GM19455 (cell line): ENCODE data around the gene RAB40C.
A peak's percentile ranks its signal among the peaks of the same experiment; 100 is the strongest.

ENCODE experiments used
- ATAC-seq: cut with Tn5 transposase; IDR thresholded peaks from one replicate; pipeline ENCODE4 v1.9.1; 2021; ENCODE audit not compliant: unreplicated experiment

The RAB40C gene

DNA sequence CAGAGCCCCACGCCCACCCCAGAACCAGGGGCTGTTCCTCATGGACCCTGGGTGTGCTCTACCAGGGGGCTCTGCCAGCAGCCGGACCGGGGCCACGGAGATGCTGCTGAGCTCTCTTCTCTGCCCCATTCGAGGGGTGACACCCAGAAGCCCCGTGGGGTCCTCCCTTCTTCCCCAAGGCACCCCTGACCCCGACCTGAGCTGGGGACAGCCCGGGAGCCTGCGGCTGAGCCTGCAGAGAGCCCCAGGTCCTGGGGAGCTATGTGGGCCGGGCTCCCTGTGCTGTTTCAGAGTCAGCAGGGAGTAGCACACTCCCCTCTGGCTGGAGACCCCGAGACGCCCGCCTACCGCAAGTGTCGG, 30.9 kb upstream of the RAB40C start:
- no peak for ATAC-seq

DNA sequence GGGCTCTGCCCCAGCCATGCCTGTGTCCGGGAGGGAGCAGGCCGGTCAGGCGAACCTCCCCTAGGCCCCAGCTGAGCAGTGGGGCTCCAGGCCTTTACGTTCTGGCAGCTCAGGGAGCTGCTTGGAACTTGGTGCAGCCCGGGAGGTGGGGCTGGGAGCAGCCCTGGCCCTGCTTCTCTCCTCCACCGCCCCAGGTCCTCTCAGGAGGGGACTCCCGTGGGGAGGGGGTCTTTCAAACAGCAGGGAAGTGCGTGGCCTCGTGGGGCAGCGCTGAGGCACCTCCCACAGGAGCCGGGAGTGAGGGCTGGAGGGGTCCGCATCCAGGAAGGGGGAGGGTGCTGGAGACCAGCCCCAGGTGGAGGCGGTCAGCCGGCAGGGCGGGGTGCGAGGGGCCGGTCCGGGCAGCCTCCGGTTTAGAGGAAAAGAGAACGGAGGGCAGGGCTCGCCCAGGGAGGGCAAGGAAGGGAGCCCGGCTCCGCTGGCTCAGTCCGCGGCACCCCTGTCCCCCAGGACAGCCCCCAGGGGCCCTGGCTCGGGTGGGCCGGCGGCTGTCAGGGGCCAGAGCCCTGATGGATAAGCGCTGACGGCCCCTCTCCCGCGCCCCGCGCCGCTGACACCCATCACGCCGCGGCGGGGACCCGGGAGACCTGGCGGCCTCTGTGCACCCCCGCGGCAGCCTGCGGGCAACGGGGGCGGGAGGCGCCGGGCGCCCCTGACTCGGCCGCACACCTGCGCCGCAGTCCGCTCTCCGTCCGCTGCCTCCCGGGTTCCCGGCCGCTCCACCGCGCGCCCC, 30.3 kb upstream of the RAB40C start:
- ATAC-seq: no peak

DNA sequence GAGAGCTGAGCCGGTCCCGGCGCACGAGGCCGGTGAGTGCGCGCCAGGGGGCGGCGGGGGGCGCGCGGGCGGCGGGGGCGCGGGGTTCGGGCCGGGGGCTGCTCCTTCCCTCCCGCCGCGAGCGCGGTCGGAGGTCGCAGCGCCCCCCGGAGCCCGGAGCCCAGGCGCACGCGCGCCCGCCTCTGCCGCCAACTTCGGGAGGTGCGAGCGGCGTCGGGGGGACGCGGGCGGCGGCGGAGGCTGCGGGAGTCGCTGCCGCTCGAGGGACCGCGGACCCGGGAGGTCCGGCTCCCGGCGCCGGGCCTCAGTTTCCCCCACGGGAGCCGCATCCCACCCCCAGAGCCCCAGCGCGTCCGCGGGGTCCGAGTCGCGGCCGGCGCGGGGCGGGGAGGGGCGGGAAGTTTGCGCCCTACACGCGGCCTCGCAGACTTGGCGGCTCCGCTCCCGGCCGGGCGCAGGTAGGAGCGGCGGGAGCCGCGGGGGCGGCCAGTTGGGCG, 29.6 kb upstream of the RAB40C start, which contains the start of gene PRR35:
PRR35 (plus strand) TSS at position 191 of the 497 bp plus-strand sequence. CDS start 2,901 bp downstream, outside the sequence.
- no peak for ATAC-seq

DNA sequence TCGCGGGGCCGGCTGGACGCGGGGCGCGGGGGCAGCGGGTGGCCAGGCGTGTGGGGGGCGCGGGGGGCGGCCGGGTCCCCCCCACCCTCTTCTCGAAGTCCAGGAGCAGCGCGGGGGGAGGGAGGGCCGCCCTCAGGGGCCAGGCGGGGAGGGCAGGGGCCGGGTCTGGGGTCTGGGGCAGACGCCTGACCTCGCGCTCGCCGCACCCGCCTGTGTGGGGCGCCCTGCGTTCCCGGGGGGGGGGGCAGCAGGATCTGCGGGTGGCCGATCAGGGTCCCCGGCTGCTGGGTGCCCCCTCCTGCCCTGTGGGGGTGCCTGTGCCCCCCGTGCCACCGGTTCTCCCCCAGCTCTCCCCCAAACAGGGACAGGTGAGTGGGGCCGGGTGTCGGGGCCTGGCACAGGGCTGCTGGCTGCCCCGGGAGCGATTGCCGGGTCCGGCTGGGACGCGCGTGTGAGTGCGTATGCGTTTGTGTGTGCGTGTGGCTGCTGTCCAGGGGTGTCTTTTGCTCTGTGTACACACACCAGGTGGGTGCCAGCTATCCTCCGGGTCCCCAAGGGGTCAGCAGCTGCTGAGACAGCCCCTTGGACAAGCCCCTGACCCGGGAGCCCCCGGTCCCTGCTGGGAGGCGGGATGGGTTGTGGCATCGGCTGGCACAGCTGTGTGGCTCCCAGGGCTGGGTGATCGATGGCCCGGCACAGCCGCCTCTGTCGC, 29.0 kb upstream of the RAB40C start:
- no peak for ATAC-seq

DNA sequence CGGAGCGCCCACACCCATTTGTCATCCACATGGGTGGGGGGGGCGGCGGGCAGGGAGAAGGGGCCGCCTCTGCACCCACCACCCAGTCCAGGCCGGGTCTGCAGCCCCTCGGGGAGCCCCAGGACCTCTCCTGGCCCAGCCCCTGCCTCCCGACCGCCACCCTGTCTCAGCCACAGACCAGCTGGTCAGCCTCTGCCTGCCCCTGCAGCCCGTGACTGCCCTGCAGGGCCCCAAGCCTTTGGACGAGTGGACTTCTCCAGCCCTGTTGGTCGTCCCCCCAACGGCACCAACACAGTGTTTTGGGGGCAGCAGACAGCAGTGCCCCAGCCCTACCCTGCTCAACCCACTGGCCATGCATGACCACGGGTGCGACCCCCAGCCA, 28.5 kb upstream of the RAB40C start:
- no peak for ATAC-seq

DNA sequence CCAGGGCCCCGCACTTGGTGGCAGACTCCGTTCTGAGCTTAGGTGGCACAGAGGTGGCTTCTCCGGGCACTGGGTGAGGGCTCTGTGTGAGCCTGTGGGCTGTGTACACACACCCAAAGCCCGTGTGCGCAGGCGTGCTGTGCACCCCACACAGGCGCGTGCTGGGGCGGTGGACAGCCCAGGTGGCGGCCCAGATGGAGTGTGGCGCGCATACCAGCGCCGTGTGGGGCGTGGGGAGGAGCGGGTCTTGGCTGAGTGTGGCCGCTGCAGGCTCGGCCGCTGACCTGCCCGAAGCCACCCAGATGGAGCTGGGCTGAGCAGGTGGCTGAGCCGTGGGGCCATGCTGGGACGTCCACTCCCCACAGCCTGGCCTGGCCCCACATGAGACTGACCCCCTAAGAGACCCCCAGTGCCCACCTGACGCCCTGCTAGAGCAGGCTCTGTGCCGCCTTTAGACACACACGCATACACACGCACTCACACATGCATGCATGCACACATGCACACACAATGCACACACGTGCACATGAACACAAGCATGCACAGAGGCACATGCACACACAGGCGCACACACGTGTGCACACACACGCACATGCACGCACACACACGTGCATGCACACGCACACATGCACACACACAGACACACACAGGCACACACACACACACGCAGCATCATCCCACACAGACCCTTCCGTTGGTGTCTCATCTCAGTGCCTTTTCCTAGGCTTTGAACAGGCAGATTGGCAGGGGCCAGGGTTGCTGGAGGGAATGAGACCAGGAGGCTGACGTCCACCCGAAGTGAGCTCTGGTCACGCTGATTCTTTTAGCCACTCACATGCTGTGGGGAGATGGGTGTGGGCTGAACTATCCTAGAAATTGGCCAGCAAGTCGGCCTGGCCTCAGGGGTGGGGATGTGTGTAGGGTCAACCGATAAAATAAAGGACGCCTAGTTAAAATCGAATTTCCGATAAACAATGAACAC, 27.6 kb upstream of the RAB40C start:
- no peak for ATAC-seq

DNA sequence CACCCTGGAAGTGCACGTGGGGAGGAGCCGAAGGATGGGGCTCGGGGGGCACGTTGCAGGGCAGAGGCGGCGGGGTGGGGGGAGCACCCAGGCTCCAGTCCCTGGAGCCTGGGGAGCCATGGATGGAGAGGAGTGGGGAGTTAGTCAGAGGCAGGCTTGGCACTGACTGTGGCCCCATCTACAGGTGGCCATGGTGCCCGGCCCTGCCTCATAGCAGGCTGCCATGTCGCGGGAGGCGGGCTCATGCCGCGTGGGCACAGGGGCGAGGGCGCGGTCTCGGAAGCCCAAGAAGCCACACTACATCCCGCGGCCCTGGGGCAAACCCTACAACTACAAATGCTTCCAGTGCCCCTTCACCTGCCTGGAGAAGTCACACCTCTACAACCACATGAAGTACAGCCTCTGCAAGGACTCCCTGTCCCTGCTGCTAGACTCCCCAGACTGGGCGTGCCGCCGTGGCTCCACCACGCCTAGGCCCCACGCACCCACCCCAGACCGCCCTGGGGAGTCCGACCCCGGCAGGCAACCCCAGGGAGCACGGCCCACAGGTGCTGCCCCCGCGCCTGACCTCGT, 26.7 kb upstream of the RAB40C start:
- ATAC-seq: no peak

DNA sequence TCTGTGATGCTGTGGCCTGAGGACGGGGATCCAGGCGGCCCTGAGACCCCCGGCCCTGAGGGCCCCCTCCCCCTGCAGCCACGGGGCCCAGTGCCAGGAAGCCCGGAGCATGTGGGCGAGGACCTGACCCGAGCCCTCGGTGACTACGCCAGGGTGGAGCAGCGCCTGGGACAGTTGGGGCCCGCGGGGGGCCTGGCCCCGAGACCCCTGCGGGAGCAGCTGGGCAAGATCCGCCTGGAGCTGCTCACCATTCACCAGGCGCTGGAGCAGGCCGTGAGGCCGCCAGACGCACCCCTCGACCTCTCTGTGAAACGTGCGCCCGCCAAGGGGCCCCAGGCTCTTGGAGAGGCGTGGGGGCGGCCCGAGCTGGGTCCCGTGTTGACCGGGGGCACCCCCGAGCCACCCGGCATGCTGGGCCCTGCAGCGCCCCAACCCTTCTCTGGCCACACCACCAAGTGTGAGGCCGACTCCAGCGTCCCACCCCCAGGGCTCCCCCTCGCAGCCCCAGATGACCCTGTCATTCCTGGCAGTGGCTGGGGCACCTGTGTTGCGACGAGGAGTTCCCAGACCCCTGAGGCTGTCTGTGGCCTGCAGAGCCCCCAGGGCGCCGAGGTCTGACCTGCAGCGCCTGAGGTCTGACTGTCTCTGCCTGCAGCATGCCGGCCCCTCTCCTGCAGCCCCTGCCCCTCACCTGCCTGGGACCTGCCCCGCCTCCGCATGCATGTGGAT, 25.0 kb upstream of the RAB40C start:
- no peak for ATAC-seq

DNA sequence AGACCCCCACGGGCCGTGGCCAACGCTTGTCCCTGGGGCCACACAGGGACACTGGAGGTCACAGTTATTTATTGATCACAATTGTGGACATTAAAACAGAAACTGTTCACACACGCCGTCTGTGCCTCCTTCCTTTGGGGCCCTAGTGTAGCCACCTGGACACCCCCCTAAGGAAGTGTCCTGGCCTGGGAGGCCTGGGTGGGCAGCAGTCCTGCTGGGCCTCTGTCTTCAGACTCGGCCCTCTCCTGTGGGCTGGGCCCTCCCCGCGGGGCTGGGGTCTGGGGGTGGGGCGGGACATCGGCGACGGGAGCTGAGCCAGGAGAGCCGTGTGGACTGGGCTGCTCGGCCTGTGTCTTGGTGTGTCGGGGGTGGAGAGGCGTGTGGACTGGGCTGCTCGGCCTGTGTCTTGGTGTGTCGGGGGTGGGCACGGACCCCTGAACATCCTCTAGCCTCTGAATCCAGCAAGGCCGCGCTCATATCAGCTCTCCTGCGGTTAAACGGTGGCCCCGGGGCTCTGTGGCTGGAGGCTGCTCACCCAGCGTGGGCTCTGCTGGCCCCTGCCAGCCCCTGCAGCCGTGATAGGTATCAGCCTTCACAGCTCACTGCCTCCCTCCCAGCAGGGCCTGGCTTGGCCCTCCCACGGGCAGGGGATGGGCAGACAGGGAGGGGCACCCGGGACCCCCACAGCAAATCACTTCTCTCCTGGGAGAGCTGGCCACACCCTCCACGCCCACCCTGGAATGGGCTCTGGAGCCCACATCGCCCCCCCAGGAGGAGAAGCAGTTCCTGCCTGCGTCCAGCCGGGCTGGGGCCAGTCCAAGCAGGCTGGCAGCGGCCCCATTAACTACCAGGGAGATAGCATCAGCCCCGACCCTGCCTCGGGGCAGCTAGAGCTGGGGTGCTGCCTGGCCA, 24.2 kb upstream of the RAB40C start:
- no peak for ATAC-seq

DNA sequence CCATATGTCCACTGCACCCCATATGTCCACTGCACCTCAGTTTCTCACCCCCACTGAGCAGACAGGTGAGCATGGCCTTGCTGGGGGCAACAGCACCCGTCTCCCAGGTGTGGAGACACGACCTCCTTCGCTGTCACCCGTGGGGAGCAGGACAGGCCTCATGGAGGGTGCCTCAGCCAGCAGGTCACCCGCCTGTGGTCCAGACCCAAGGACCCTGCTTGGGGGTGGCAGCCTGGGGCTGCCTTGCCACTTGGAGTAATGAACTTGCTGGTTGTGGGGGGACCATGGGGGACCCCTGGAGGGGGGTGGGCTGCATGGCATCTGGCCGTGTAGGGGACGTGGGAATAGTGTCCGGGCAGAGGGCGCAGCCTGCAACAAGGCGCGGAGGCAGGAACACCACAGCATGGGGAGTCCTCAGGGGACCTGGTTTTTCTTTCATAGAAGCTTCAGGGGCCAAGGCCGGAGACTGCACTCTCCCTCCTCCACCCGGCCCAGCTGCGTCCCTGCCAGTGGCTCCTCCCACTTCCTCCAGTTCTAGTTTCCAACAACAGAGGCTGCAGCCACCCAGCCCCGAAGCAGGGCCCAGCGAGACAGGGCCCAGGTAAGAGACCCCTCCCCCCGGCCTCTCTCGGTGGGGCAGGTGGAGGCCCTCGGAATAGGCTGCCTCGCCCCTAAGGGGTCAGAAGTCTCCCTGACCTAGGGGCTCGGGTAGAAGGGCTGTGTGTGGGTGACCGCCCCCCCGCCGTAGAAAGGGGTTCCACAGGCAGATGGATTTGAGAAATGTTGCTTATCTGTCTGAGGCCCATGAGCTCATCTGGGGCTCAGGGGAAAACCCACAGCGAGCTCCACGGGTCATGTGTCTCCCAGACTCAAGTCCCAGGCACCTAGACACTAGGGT, 23.1 kb upstream of the RAB40C start, which contains the start of gene NHLRC4:
NHLRC4 (plus strand) TSS at position 531 of the 898 bp plus-strand sequence. CDS start 1,043 bp downstream, outside the sequence.
- ATAC-seq: no peak

DNA sequence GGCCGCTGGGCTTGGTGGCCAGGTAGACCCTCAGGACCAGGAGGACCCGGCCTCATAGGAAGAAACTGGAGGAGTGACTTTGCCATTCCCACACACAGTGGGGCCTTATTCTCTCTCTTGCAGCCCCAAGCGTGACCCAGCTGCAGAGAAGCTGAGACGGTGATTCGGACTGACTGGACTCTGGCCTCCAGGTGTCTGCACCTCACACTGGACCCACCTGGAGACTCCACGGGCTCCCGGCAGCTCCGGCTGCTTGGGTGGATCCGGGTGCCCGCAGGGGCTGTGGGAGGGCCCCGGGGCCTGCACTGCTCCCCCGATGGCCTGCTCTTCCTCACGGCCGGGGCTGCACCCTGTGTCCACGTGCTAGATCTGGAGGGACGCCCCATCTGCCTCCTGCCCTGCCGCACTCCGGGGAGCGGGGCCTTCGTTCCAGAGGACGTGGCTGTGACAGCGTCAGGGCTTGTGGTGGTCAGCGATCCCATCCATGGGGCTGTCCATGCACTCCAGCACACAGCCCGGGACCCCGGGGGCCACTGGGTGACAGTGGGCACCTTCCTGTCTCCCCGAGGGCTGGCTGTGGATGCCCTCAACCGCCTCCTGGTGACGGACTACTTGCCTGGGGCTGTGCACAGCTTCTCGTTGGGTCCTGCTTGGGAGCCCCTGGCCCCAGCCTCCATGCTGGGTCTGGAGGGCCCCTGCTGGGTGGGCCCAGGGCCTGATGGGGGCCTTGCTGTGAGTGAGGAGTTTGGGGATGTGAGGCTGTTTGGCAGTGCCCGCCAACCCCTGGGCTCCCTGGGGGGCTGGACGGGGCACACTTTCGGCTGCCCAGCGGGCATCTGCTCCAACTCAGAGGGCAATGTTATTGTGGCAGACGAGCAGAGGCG, 22.3 kb upstream of the RAB40C start:
- ATAC-seq: no peak

DNA sequence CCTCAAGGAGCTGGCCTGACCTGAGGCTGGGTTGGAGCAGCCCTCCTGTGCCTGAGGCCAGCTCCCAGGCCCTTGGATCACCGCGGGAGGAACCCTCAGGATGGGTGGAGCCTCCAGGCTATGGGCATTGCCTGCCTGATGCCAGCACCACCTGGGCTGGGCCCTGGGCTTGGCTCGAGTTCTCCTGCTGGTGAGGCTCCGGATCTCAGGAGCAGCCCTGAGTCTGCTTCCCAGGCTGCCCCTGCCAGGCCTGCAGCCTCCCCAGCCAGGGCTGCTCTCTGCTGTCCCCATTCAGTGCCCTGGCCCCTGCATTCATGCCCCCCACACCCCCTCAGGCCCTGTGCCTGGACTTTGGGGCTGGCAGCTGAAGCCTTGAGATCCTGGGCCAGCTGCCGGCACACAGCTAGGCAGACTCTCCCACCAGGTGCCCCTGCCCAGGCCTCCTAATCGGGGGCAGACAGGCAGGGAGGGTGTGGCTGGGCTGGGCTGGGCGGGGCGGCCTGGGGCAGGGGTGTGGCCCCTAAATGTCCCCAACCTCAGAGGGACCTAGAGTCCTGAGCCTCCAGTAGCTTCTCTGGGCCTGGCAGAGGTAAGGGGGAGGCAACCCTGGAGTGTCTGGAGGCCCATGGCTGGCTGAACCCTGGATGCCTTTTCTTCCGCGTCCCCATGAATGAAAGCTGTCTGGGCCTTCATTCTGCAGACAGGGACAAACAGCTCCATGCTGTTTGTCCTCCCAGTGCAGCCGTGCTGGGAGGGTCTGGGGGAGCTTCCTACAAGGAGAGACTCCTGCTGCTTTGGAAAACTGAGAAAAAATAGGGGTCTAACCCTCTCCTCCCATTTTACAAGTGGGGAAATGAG, 21.2 kb upstream of the RAB40C start:
- no peak for ATAC-seq

DNA sequence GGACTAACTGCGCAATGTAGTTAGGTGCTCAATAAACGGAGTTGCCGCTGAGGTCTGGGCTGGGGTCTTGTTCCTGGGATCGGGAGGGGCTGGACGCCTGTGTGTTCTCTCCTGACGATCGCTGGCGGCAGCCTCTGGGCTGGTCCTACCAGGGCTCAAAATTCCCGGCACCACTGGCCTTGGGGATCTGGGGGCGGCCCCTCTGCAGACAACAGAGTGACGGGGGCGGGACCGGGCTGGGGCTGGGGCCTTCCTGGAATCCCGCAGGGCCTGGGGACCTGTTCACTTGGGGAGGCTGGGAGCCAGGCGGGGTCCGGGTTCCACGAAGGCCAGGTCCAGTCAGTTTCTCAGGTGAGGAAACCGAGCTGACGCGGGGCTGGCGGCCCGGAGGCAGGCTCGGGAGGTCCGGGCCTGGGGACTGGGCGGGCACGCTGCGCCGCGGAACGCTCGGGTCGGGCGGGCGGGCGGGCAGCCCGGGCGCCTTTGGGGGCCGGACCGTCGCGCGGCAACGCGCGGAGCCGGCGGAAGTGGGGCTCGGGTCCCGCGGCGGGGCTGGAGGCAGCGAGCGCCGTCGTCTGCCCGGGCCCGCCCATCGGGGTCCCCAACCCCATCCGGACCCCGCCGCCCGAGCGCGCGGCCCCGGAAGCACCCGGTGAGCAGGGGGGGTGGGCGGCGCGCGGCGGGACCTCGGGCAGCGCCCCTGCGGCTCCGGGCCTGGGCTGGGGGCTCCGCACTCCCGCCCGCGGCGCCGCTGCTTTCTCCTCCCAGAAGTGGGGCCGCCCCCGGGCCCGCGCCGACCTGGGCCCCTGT, 20.2 kb upstream of the RAB40C start, which contains the start of gene PIGQ:
PIGQ (plus strand) TSS at position 524 of the 810 bp plus-strand sequence. CDS start 4,107 bp downstream, outside the sequence.
- peak; percentile 37 for ATAC-seq

DNA sequence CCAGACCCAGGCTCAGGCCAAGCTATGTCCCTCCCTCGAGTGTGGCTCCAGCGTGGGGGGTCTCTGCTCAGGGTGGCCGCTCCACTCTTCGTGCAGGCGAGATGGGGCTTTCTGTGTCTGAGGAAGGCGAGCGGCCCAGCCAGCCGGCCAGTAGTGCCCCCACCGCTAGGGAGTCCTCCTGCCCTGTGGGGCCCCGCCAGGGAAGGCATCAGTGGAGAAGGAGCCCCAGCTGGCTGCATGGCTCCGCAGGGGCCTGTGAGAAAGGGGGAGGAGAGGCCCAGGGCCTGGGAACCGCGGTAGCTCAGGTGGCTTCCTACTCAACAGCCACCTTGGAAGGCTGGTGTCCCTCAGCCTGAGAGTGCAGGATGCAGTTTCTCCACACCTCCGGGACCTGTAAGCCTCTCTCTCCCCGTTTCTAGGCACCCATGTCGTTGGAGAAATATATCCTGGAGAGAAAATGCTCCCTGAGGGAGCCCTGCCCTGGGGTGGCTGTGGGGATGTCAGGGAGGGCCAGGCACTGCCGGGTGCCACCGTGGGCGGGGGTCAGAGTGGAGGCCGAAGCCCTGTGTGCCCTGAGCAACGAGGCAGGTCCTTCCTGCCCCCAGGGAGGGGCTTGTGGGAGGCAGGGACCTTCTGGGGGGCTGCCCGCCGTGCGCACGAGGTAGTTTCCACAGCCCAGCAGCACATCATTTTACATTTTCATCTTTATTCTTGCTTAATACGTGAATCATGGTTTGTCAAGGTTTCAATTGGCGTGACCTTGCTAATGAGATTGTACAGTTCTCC, 16.8 kb upstream of the RAB40C start:
- no peak for ATAC-seq
